H9 (cell line): ENCODE measurements around the gene RPS6KB2. TPM values are rescaled to one million over a fixed set of nuclear protein-coding genes. Genes with fewer than 3 reads are reported as not detected.

Experiments used
- DNase-seq: peaks from one replicate; pipeline ENCODE4 v3.0.0-alpha.2; 2017
- H2AFZ ChIP-seq: one replicate; pipeline ENCODE4 v1.6.1; 2013; ENCODE audit warnings: mild to moderate bottlenecking, low read length, control low read depth, moderate library complexity
- H2AK5ac ChIP-seq: 2 replicates; pipeline ENCODE4 v1.6.1; 2013; ENCODE audit warnings: low read length, control low read depth, mixed read lengths; ENCODE audit not compliant: insufficient read length
- H2BK120ac ChIP-seq: one replicate; pipeline ENCODE4 v1.6.1; 2013; ENCODE audit warnings: low read depth, mild to moderate bottlenecking, low read length, control low read depth, inconsistent platforms; ENCODE audit not compliant: poor library complexity, severe bottlenecking
- H2BK12ac ChIP-seq: 2 replicates; pipeline ENCODE4 v1.6.1; 2013; ENCODE audit warnings: low read length, control low read depth, mixed read lengths, low read depth; ENCODE audit not compliant: insufficient read length
- H2BK15ac ChIP-seq: 2 replicates; pipeline ENCODE4 v1.6.1; 2013; ENCODE audit warnings: low read depth, low read length, control low read depth
- H2BK20ac ChIP-seq: one replicate; pipeline ENCODE4 v1.6.1; 2013; ENCODE audit warnings: low read depth, mild to moderate bottlenecking, low read length, control low read depth, inconsistent platforms; ENCODE audit not compliant: poor library complexity, severe bottlenecking
- H2BK5ac ChIP-seq: 2 replicates; pipeline ENCODE4 v1.6.1; 2013; ENCODE audit warnings: low read length, control low read depth, mixed read lengths; ENCODE audit not compliant: insufficient read length
- H3K14ac ChIP-seq: 2 replicates; pipeline ENCODE4 v1.6.1; 2013; ENCODE audit warnings: low read length, control low read depth; ENCODE audit not compliant: insufficient read depth
- H3K18ac ChIP-seq: 2 replicates; pipeline ENCODE4 v1.6.1; 2013; ENCODE audit warnings: low read depth, mild to moderate bottlenecking, mixed read lengths, low read length, control low read depth; ENCODE audit not compliant: insufficient read length
- H3K23ac ChIP-seq: 2 replicates; pipeline ENCODE4 v1.6.1; 2013; ENCODE audit warnings: low read length, control low read depth, mixed read lengths, low read depth; ENCODE audit not compliant: insufficient read length
- H3K23me2 ChIP-seq: 2 replicates; pipeline ENCODE4 v1.6.1; 2013; ENCODE audit warnings: low read depth, mild to moderate bottlenecking, mixed read lengths, low read length, control low read depth; ENCODE audit not compliant: insufficient read length, poor library complexity, severe bottlenecking
- H3K27ac ChIP-seq: 2 replicates; pipeline ENCODE4 v1.5.1; 2013; ENCODE audit warnings: low read length, control low read depth, mixed read lengths, low read depth; ENCODE audit not compliant: insufficient read length
- H3K27me3 ChIP-seq: 2 replicates; pipeline ENCODE4 v1.6.1; 2013; ENCODE audit warnings: low read length, control low read depth, inconsistent platforms; ENCODE audit not compliant: insufficient read depth
- H3K4ac ChIP-seq: 2 replicates; pipeline ENCODE4 v1.6.1; 2013; ENCODE audit warnings: low read depth, mild to moderate bottlenecking, control low read depth, inconsistent platforms, low read length, moderate library complexity
- H3K4me1 ChIP-seq: 2 replicates; pipeline ENCODE4 v1.6.1; 2013; ENCODE audit warnings: low read length, control low read depth, inconsistent platforms; ENCODE audit not compliant: insufficient read depth
- H3K4me2 ChIP-seq: 2 replicates; pipeline ENCODE4 v1.6.1; 2013; ENCODE audit warnings: low read length, control low read depth, mixed read lengths; ENCODE audit not compliant: insufficient read length, insufficient read depth
- H3K56ac ChIP-seq: 2 replicates; pipeline ENCODE4 v1.6.1; 2013; ENCODE audit warnings: low read depth, mild to moderate bottlenecking, mixed read lengths, low read length, control low read depth; ENCODE audit not compliant: insufficient read length
- H3K79me1 ChIP-seq: 2 replicates; pipeline ENCODE4 v1.6.1; 2013; ENCODE audit warnings: low read depth, mild to moderate bottlenecking, moderate library complexity, low read length, control low read depth, inconsistent platforms; ENCODE audit not compliant: insufficient read depth, poor library complexity, severe bottlenecking
- H3K79me2 ChIP-seq: 2 replicates; pipeline ENCODE4 v1.6.1; 2013; ENCODE audit warnings: low read length, control low read depth, inconsistent platforms; ENCODE audit not compliant: insufficient read depth
- H3K9ac ChIP-seq: 2 replicates; pipeline ENCODE4 v1.6.1; 2013; ENCODE audit warnings: low read length, control low read depth, mixed read lengths; ENCODE audit not compliant: insufficient read length; ENCODE audit errors: extremely low read depth
- H3K9me3 ChIP-seq: one replicate; pipeline ENCODE4 v1.6.1; 2013; ENCODE audit warnings: low read depth, low read length, inconsistent platforms; ENCODE audit not compliant: control insufficient read depth
- H3T11ph ChIP-seq: one replicate; pipeline ENCODE4 v1.6.1; 2013; ENCODE audit warnings: mild to moderate bottlenecking, low read length, control low read depth, inconsistent platforms
- H4K20me1 ChIP-seq: one replicate; pipeline ENCODE4 v1.6.1; 2013; ENCODE audit not compliant: control insufficient read depth, insufficient read length, insufficient read depth
- H4K5ac ChIP-seq: 2 replicates; pipeline ENCODE4 v1.6.1; 2013; ENCODE audit warnings: low read depth, mild to moderate bottlenecking, mixed read lengths, low read length, control low read depth; ENCODE audit not compliant: insufficient read length
- H4K8ac ChIP-seq: replicated peaks from 2 replicates; pipeline ENCODE4 v1.6.1; 2013; ENCODE audit warnings: low read length, control low read depth, mixed read lengths, low read depth; ENCODE audit not compliant: insufficient read length
- H4K91ac ChIP-seq: 2 replicates; pipeline ENCODE4 v1.6.1; 2013; ENCODE audit warnings: low read depth, mild to moderate bottlenecking, moderate library complexity, mixed read lengths, low read length, control low read depth; ENCODE audit not compliant: insufficient read length
- H3K27ac Mint-ChIP-seq, 3 experiments: 2 replicates in 2 of 3; 3 replicates in 1 of 3; pipeline ENCODE4 v1.8.0; 2020 to 2021; ENCODE audit warnings: mixed read lengths in 3 of 3, mild to moderate bottlenecking in 1 of 3, moderate library complexity in 1 of 3
- H3K27me3 Mint-ChIP-seq: 2 replicates; pipeline ENCODE4 v1.8.0; 2021; ENCODE audit warnings: low read depth, mild to moderate bottlenecking, moderate library complexity, mixed read lengths
- H3K36me3 Mint-ChIP-seq, 3 experiments: 2 replicates in 2 of 3; 3 replicates in 1 of 3; pipeline ENCODE4 v1.8.0; 2020 to 2021; ENCODE audit warnings: low read depth in 3 of 3, mixed read lengths in 3 of 3; ENCODE audit not compliant: insufficient read depth in 1 of 3
- H3K4me1 Mint-ChIP-seq, 2 experiments: 2 replicates each; pipeline ENCODE4 v1.8.0; 2020; ENCODE audit warnings: mixed read lengths in 2 of 2
- H3K4me3 Mint-ChIP-seq, 2 experiments: 2 replicates in 1 of 2; 3 replicates in 1 of 2; pipeline ENCODE4 v1.8.0; 2020 to 2021; ENCODE audit warnings: mild to moderate bottlenecking in 2 of 2, mixed read lengths in 2 of 2, moderate library complexity in 1 of 2
- H3K9me3 Mint-ChIP-seq, 2 experiments: 2 replicates in 1 of 2; 3 replicates in 1 of 2; pipeline ENCODE4 v1.8.0; 2020; ENCODE audit warnings: mild to moderate bottlenecking in 2 of 2, mixed read lengths in 2 of 2, moderate library complexity in 1 of 2
- WGBS: extraction: QIAGEN DNeasy Blood & Tissue Kit; methylation state at CpG from one replicate; pipeline ENCODE4 v1.1.7; 2013; ENCODE audit warnings: missing lambda C conversion rate, low lambda C conversion rate, mixed read lengths; ENCODE audit not compliant: insufficient read length; ENCODE audit errors: extremely low coverage; 5-methylcytosine and 5-hydroxymethylcytosine counted together
- total RNA-seq: library from RNA; stranded (reverse); gene quantifications from 2 replicates; pipeline ENCODE4 v1.2.1, GENCODE V29; 2021
- TF ChIP-seq, protein P1 (sequence below): fragments of 200-600 bp; sonication (generic); conservative IDR thresholded peaks from 3 replicates; pipeline ENCODE4 v1.8.0; 2021; ENCODE audit warnings: antibody characterized with exemption, mild to moderate bottlenecking

Gene RPS6KB2
- total RNA-seq, 1 experiment from 2014 or later = 51.7 TPM

DNA sequence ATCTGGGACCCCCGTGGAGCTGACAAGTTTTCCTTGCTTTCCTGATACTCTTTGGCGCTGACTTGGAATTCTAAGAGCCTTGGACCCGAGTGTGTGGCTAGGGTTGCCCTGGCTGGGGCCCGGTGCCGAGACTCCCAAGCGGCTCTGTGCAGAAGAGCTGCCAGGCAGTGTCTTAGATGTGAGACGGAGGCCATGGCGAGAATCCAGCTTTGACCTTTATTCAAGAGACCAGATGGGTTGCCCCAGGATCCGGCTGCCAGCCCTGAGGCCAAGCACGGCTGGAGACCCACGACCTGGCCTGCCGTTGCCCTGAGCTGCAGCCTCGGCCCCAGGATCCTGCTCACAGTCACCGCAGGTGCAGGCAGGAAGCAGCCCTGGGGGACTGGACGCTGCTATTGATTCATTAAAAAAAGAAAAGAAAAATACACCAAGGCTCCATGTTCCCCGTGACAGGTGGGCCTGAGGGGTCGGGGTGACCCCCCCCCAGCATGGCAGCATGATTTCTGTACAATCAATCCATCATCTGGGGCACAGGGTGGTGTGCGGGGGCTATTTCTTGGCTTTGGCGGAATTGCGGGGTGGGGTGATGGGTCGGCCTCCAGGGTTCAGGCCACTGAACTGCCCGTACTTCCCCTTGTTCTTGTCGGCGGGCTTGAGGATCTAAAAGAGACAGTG is 30.2 kb upstream of the RPS6KB2 start:
- Histone ChIP-seq H3K79me2 (peaks cover 4% of the 10 kb centered on the region; the same call in 1 of the 2 replicates), H4K8ac (no peak overlapping the region), H3K9ac (no peak overlapping the region), H3K4me2 (no peak overlapping the region), H4K91ac (no peak overlapping the region), H3K56ac (no peak overlapping the region), H3K4me1 (peaks cover 2% of the 10 kb centered on the region; the same call in 1 of the 2 replicates), H2BK5ac (no peak overlapping the region), H3K79me1 (peaks cover 3% of the 10 kb centered on the region), H3K14ac (no peak overlapping the region), H2BK20ac (no peak overlapping the region), H2BK12ac (no peak overlapping the region), H3K18ac (no peak overlapping the region), H3K23ac (no peak overlapping the region), H4K5ac (no peak overlapping the region), H4K20me1 (no peaks in the 10 kb centered on the region), H3K27ac (no peak overlapping the region), H3K23me2 (peaks cover 5% of the 10 kb centered on the region), H3K27me3 (no peaks in the 10 kb centered on the region), H2AK5ac (no peak overlapping the region), H2BK15ac (no peak overlapping the region), H3T11ph (no peak overlapping the region), H3K9me3 (no peaks in the 10 kb centered on the region), H2BK120ac (no peak overlapping the region), H2AFZ (no peak overlapping the region), H3K4ac (no peak overlapping the region)
- Mint-ChIP-seq H3K27ac (peak overlapping the region; percentile 55 to 87 (median 75); a peak in 3 of 7 replicates), H3K27me3 (no peaks in the 10 kb centered on the region), H3K36me3 (peaks cover 17 to 55% (median 51%) of the 10 kb centered on the region in 3 experiments), H3K9me3 (no peaks in the 10 kb centered on the region; a peak in 1 of 5 replicates), H3K4me1 (peaks cover 16 to 18% of the 10 kb centered on the region in 2 experiments), H3K4me3 (peak overlapping the region in 1 of 2 experiments; percentile 14; a peak in 2 of 5 replicates)
- no CpG with 5 or more reads among the region's 24 CpGs for WGBS
- TF ChIP-seq, protein P1, sequence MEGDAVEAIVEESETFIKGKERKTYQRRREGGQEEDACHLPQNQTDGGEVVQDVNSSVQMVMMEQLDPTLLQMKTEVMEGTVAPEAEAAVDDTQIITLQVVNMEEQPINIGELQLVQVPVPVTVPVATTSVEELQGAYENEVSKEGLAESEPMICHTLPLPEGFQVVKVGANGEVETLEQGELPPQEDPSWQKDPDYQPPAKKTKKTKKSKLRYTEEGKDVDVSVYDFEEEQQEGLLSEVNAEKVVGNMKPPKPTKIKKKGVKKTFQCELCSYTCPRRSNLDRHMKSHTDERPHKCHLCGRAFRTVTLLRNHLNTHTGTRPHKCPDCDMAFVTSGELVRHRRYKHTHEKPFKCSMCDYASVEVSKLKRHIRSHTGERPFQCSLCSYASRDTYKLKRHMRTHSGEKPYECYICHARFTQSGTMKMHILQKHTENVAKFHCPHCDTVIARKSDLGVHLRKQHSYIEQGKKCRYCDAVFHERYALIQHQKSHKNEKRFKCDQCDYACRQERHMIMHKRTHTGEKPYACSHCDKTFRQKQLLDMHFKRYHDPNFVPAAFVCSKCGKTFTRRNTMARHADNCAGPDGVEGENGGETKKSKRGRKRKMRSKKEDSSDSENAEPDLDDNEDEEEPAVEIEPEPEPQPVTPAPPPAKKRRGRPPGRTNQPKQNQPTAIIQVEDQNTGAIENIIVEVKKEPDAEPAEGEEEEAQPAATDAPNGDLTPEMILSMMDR = no peak
- DNase-seq = no peak
